SU-DHL-6 (cell line): ENCODE data around the gene ACER2.

Experiments
- H2AFZ ChIP-seq: fragments of 200-600 bp; sonication (generic); 2 replicates; pipeline ENCODE4 v1.6.1; 2014; ENCODE audit warnings: low read depth, mild to moderate bottlenecking, moderate library complexity, mixed read lengths, antibody characterized with exemption, low read length; ENCODE audit not compliant: severe bottlenecking
- H3F3A ChIP-seq: fragments of 200-600 bp; shearing (Covaris generic); 2 replicates; pipeline ENCODE4 v1.6.0; 2016; ENCODE audit warnings: antibody characterized with exemption, mild to moderate bottlenecking; ENCODE audit not compliant: insufficient read depth
- H3K27ac ChIP-seq: fragments of 200-600 bp; sonication (generic); 2 replicates; pipeline ENCODE4 v1.5.1; 2016; ENCODE audit warnings: low read depth, mild to moderate bottlenecking, low read length, moderate library complexity, mixed read lengths
- H3K27me3 ChIP-seq: fragments of 200-600 bp; sonication (generic), shearing (Covaris generic); 2 replicates; pipeline ENCODE4 v1.6.0; 2014; ENCODE audit warnings: mild to moderate bottlenecking, low read length
- H3K36me3 ChIP-seq: fragments of 200-600 bp; sonication (generic); 2 replicates; pipeline ENCODE4 v1.6.1; 2014; ENCODE audit warnings: mild to moderate bottlenecking, low read length, mixed read lengths
- H3K4me2 ChIP-seq: fragments of 300-600, 200-600 bp; shearing (Covaris generic), sonication (generic); 2 replicates; pipeline ENCODE4 v1.6.0; 2014; ENCODE audit warnings: low read length, low read depth, mild to moderate bottlenecking; ENCODE audit not compliant: poor library complexity, severe bottlenecking
- H3K4me3 ChIP-seq: fragments of 200-600 bp; sonication (generic); 2 replicates; pipeline ENCODE4 v1.5.1; 2014; ENCODE audit warnings: antibody characterized with exemption, low read length, mild to moderate bottlenecking, mixed read lengths; ENCODE audit not compliant: insufficient read depth, poor library complexity, severe bottlenecking
- H3K79me2 ChIP-seq: fragments of 200-600 bp; sonication (generic); 2 replicates; pipeline ENCODE4 v1.6.1; 2014; ENCODE audit warnings: mild to moderate bottlenecking, low read length, moderate library complexity; ENCODE audit not compliant: insufficient read depth
- H3K9ac ChIP-seq: fragments of 200-600 bp; sonication (generic); 2 replicates; pipeline ENCODE4 v1.7.0; 2014; ENCODE audit warnings: mild to moderate bottlenecking, low read length
- H3K9me2 ChIP-seq: fragments of 200-600 bp; sonication (generic); replicated peaks from 2 replicates; pipeline ENCODE4 v1.6.1; 2014; ENCODE audit warnings: low read length; ENCODE audit not compliant: insufficient read depth
- H3K9me3 ChIP-seq: fragments of 200-600 bp; sonication (generic); 2 replicates; pipeline ENCODE4 v1.6.1; 2014; ENCODE audit warnings: low read length, mixed read lengths; ENCODE audit not compliant: insufficient read depth
- H4K20me1 ChIP-seq: fragments of 200-600 bp; sonication (generic); 2 replicates; pipeline ENCODE4 v1.6.1; 2014; ENCODE audit warnings: low read depth, mild to moderate bottlenecking, antibody characterized with exemption, low read length, moderate library complexity, mixed read lengths
- CTCF ChIP-seq: fragments of 200-600 bp; sonication (generic); IDR thresholded peaks from one replicate; pipeline ENCODE4 v1.5.1; 2017; ENCODE audit warnings: antibody characterized with exemption, mild to moderate bottlenecking, low read length, moderate library complexity; ENCODE audit not compliant: insufficient read depth, poor library complexity, severe bottlenecking
- EZH2phosphoT487 ChIP-seq: fragments of 200-600 bp; sonication (generic), shearing (Covaris generic); conservative IDR thresholded peaks from 2 replicates; pipeline ENCODE4 v1.6.1; 2018; ENCODE audit warnings: mild to moderate bottlenecking, antibody characterized with exemption, low read length, moderate library complexity, mixed read lengths

ACER2 gene

GRCh38 chr9:19469271-19469670, 60.5 kb downstream of the ACER2 start:
- Histone ChIP-seq H3K4me2 (no peak overlapping the region), H2AFZ (no peak overlapping the region), H3K9me2 (no peaks in the 10 kb centered on the region), H3K79me2 (no peaks in the 10 kb centered on the region), H4K20me1 (no peaks in the 10 kb centered on the region), H3F3A (no peaks in the 10 kb centered on the region), H3K27ac (no peak overlapping the region), H3K4me3 (no peak overlapping the region), H3K36me3 (no peaks in the 10 kb centered on the region), H3K27me3 (no peaks in the 10 kb centered on the region), H3K9me3 (no peaks in the 10 kb centered on the region), H3K9ac (no peak overlapping the region)
- no peak for TF ChIP-seq EZH2phosphoT487

- Histone ChIP-seq H3K79me2 (no peaks in the 10 kb centered on the region), H4K20me1 (no peaks in the 10 kb centered on the region), H3K9me3 (no peaks in the 10 kb centered on the region), H3K4me3 (no peak overlapping the region), H2AFZ (no peak overlapping the region), H3K9ac (no peak overlapping the region), H3K4me2 (no peak overlapping the region), H3K27me3 (no peaks in the 10 kb centered on the region), H3K36me3 (no peaks in the 10 kb centered on the region), H3K9me2 (no peaks in the 10 kb centered on the region), H3F3A (no peaks in the 10 kb centered on the region), H3K27ac (no peak overlapping the region)
- TF ChIP-seq EZH2phosphoT487 (no peak), CTCF (no peak)
Observed at GRCh38 chr9:19470567-19470966, 61.8 kb downstream of the ACER2 start.

- Histone ChIP-seq H4K20me1 (no peaks in the 10 kb centered on the region), H3K9ac (no peak overlapping the region), H3F3A (no peaks in the 10 kb centered on the region), H3K9me3 (no peaks in the 10 kb centered on the region), H2AFZ (no peak overlapping the region), H3K36me3 (no peaks in the 10 kb centered on the region), H3K4me2 (no peak overlapping the region), H3K27ac (no peak overlapping the region), H3K79me2 (no peaks in the 10 kb centered on the region), H3K27me3 (no peaks in the 10 kb centered on the region), H3K4me3 (no peak overlapping the region), H3K9me2 (no peaks in the 10 kb centered on the region)
- TF ChIP-seq CTCF (no peak), EZH2phosphoT487 (no peak)
Observed at GRCh38 chr9:19470981-19471650, 62.3 kb downstream of the ACER2 start.

GRCh38 chr9:19471737-19472648, 63.2 kb downstream of the ACER2 start:
- TF ChIP-seq CTCF = peak; percentile 85
- no peak for TF ChIP-seq EZH2phosphoT487
- Histone ChIP-seq H3K9me2 (no peaks in the 10 kb centered on the region), H3K4me3 (no peak overlapping the region), H2AFZ (no peak overlapping the region), H3K27ac (no peak overlapping the region), H3F3A (no peaks in the 10 kb centered on the region), H3K27me3 (no peaks in the 10 kb centered on the region), H3K9ac (no peak overlapping the region), H3K36me3 (no peaks in the 10 kb centered on the region), H3K79me2 (no peaks in the 10 kb centered on the region), H4K20me1 (no peaks in the 10 kb centered on the region), H3K9me3 (no peaks in the 10 kb centered on the region), H3K4me2 (no peak overlapping the region)
